ENCODE measurements around the gene USP3.

DNA sequence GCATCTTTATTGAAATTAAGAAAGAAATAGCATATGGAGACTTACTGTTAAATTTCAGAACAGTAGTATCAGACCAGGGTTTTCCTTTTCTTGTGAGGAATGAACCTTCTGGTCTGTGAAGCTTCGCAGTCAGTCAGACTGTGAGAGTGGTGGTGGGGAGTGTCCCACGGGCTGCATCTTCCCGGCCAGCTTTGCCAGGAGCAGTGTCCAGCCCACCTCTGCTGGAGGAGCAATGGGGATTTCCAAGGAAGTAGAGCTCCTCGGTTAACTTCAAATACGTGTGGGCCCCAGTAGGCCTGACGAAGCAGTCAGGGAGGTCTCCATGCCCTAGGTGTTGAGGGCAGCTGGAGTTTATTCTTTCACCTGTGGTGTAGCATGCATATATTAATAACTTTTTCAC lies 51.9 kb downstream of the USP3 start:
- TF ChIP-seq CHD2 (IDR thresholded peaks at IDR 0.05; ENCODE audit: borderline replicate concordance, low read depth, low read length) (no peak), POLR2A (IDR thresholded peaks at IDR 0.05; ENCODE audit: low read depth, low read length) (no peak), PAX8 (IDR thresholded peaks at IDR 0.05) (no peak), SP1 (IDR thresholded peaks at IDR 0.05; ENCODE audit: low read depth, low read length) (no peak), TARDBP (IDR thresholded peaks at IDR 0.05; ENCODE audit: borderline replicate concordance) (no peak)
- TF ChIP-seq, protein P1, sequence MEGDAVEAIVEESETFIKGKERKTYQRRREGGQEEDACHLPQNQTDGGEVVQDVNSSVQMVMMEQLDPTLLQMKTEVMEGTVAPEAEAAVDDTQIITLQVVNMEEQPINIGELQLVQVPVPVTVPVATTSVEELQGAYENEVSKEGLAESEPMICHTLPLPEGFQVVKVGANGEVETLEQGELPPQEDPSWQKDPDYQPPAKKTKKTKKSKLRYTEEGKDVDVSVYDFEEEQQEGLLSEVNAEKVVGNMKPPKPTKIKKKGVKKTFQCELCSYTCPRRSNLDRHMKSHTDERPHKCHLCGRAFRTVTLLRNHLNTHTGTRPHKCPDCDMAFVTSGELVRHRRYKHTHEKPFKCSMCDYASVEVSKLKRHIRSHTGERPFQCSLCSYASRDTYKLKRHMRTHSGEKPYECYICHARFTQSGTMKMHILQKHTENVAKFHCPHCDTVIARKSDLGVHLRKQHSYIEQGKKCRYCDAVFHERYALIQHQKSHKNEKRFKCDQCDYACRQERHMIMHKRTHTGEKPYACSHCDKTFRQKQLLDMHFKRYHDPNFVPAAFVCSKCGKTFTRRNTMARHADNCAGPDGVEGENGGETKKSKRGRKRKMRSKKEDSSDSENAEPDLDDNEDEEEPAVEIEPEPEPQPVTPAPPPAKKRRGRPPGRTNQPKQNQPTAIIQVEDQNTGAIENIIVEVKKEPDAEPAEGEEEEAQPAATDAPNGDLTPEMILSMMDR (IDR thresholded peaks at IDR 0.05 in 2 of 3, conservative IDR thresholded peaks at IDR 0.05 in 1 of 3; ENCODE audit: control insufficient read depth in 2 of 3, extremely low read depth in 1 of 3, insufficient read depth in 1 of 3, low read depth in 3 of 3, low read length in 3 of 3), result no peak
